Tibial nerve (tissue), 4 donors: ENCODE measurements around the gene USP20.

Experiments
- EP300 ChIP-seq, 2 donors: sonication (generic); formaldehyde crosslinking; IDR thresholded peaks; one replicate each; pipeline ENCODE4 v1.6.1; 2017; ENCODE audit warnings: antibody characterized with exemption in 2 of 2, mild to moderate bottlenecking in 1 of 2
- TF ChIP-seq, protein P1 (sequence below), 5 experiments: fragments of 200-600 bp in 3 of 5; fragments of 450-650 bp in 2 of 5; sonication (generic) in 3 of 5; IDR thresholded peaks; one replicate each; pipeline ENCODE4 v1.5.1; 2016 to 2019; ENCODE audit warnings: antibody characterized with exemption in 5 of 5, mild to moderate bottlenecking in 3 of 5, moderate library complexity in 2 of 5

DNA sequence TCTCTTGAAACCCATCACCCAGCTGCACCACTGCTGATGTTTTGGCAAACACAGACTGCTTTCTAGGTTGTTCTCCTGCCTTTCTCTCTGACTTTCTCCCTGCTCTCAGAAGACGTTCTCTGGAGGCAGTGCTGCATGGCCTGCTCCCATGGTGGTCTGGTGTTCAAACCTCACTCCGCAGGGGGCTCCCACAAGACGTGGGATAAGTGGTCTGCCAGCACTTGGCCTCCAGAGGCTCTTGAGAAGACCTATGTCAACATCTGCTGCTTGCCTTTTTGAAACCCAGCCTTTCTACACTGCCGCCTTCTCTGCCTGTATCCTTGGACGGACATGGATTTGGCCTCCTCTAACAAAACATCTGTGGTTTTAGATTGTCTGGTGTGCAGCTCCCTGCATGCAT is 16.6 kb downstream of the USP20 start:
- TF ChIP-seq, protein P1, sequence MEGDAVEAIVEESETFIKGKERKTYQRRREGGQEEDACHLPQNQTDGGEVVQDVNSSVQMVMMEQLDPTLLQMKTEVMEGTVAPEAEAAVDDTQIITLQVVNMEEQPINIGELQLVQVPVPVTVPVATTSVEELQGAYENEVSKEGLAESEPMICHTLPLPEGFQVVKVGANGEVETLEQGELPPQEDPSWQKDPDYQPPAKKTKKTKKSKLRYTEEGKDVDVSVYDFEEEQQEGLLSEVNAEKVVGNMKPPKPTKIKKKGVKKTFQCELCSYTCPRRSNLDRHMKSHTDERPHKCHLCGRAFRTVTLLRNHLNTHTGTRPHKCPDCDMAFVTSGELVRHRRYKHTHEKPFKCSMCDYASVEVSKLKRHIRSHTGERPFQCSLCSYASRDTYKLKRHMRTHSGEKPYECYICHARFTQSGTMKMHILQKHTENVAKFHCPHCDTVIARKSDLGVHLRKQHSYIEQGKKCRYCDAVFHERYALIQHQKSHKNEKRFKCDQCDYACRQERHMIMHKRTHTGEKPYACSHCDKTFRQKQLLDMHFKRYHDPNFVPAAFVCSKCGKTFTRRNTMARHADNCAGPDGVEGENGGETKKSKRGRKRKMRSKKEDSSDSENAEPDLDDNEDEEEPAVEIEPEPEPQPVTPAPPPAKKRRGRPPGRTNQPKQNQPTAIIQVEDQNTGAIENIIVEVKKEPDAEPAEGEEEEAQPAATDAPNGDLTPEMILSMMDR (IDR thresholded peaks at IDR 0.05) = no peak
- TF ChIP-seq EP300 (IDR thresholded peaks at IDR 0.05) = no peak
